Measurements from ENCODE around the gene LINGO1.

DNA sequence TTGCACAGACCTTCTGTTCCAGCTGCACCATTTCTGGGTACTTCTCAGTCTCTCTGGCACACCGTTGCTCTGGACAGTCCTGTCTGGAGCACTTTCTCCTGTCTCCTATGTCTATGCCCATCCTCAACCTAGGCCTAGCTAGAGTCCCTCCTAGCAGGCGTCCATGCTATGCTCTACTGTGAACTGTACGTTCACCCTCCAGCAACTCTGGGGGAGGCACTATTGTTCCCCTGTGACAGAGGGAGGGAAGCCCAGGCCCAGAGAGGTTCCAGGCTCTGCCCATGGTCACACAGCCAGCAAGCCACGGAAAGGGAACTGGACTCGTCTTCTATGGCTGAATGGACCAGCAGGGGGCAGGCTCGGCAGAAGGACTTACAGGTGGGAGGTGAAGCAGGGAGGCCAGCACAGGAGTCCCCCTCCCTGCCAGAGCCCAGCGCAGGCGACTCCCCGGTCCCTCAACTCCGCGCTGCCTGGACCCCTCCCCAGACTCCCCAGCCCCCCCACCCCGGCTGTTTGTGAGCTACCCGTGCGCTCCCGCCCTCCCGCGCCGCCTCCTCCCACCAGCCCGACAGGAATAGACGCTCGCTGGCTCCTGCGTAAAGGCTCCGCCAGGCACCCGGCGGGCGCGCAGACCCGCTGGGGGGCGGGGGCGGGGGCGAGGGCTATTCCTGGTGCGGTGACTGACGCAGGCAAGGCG is 1.7 kb upstream of the LINGO1 start:
- TF ChIP-seq GATA3 (IDR thresholded peaks at IDR 0.05; ENCODE audit: low read depth, low read length) (no peak), GATA2 (IDR thresholded peaks at IDR 0.05; ENCODE audit: low read depth, low read length) (no peak)

Data from SH-SY5Y (cell line).